Fibroblast of villous mesenchyme (primary cell): Measurements from ENCODE around the gene LAT. TPM values are rescaled to one million over a fixed set of nuclear protein-coding genes. Genes with fewer than 3 reads are reported as not detected.
"Not testable (repeated sequence)": the region's sequence is repeated elsewhere in the genome, so short reads cannot be mapped to it uniquely, and the experiment has no call there.

Source experiments
- DNase-seq: peaks from one replicate; pipeline ENCODE4 v3.0.0-alpha.2; 2010; ENCODE audit warnings: low read depth
- H3K4me3 ChIP-seq: 2 replicates; pipeline ENCODE4 v1.5.1; 2011; ENCODE audit warnings: low read depth, mild to moderate bottlenecking, low read length
- CTCF ChIP-seq: IDR thresholded peaks from 2 replicates; pipeline ENCODE4 v1.5.1; 2012; ENCODE audit warnings: low read depth, mild to moderate bottlenecking, low read length; ENCODE audit not compliant: insufficient read depth
- total RNA-seq: library from RNA; depleted of rRNA; stranded (reverse); fragments of >200 nt; gene quantifications from 2 replicates; pipeline ENCODE4 v1.2.3, GENCODE V29; 2012

The LAT gene
- total RNA-seq, 1 donor: 0.43 TPM

GRCh38 chr16:28964072-28964471, 20.8 kb upstream of the LAT start:
- no peak for DNase-seq
- TF ChIP-seq CTCF: no peak

GRCh38 chr16:28964496-28964895, 20.4 kb upstream of the LAT start:
- no peak for DNase-seq
- no peak overlapping the region for H3K4me3 ChIP-seq
- TF ChIP-seq CTCF: no peak

More at GRCh38 chr16:28964072-28964471, 20.8 kb upstream of the LAT start:
- no peak overlapping the region for H3K4me3 ChIP-seq

GRCh38 chr16:28967156-28967555, 17.7 kb upstream of the LAT start:
- DNase-seq: no peak
- TF ChIP-seq CTCF: no peak
- no peak overlapping the region for H3K4me3 ChIP-seq

GRCh38 chr16:28969696-28970095, 15.2 kb upstream of the LAT start:
- DNase-seq: not testable (repeated sequence)

GRCh38 chr16:28974007-28974436, 10.8 kb upstream of the LAT start:
- DNase-seq: peak; percentile 74
- H3K4me3 ChIP-seq: peak overlapping the region; percentile 87
- peak; percentile 79 for TF ChIP-seq CTCF

More at GRCh38 chr16:28969696-28970095, 15.2 kb upstream of the LAT start:
- H3K4me3 ChIP-seq: not testable (repeated sequence)

GRCh38 chr16:28974437-28975157, 10.3 kb upstream of the LAT start, which contains the start of gene SPNS1:
SPNS1 (plus strand) TSS chr16:28974778; CDS start chr16:28975152, 374 bp downstream.
- TF ChIP-seq CTCF: no peak
- DNase-seq: peak; percentile 98
- H3K4me3 ChIP-seq: peak within 1 kb of the TSS; percentile 87

- no peak for DNase-seq
- H3K4me3 ChIP-seq: peak overlapping the region; percentile 87
- no peak for TF ChIP-seq CTCF
Observed at GRCh38 chr16:28975158-28975599, 9.7 kb upstream of the LAT start.
